Choroid plexus epithelial cell (primary cell): ENCODE measurements around the gene TCEA3.
A peak's percentile ranks its signal among the peaks of the same experiment; 100 is the strongest.

Source experiments
- DNase-seq: peaks from one replicate; pipeline ENCODE4 v3.0.0-alpha.2; 2010; ENCODE audit warnings: low read depth
- H3K4me3 ChIP-seq: 2 replicates; pipeline ENCODE4 v1.5.1; 2011; ENCODE audit warnings: low read depth, mild to moderate bottlenecking, control low read depth, low read length, moderate library complexity
- TF ChIP-seq, protein P1 (sequence below): conservative IDR thresholded peaks from 2 replicates; pipeline ENCODE4 v1.5.1; 2011; ENCODE audit warnings: low read depth, mild to moderate bottlenecking, control low read depth, inconsistent platforms, low read length, moderate library complexity

Gene TCEA3

GRCh38 chr1:23344111-23344986 is 80.2 kb downstream of the TCEA3 start, which contains the start of gene HNRNPR:
TSS of gene HNRNPR (minus strand) at chr1:23344284. CDS start at chr1:23341008, 3,276 bp downstream.
- peak within 1 kb of the TSS; percentile 77 for H3K4me3 ChIP-seq
- DNase-seq: peak; percentile 100
- TF ChIP-seq, protein P1, sequence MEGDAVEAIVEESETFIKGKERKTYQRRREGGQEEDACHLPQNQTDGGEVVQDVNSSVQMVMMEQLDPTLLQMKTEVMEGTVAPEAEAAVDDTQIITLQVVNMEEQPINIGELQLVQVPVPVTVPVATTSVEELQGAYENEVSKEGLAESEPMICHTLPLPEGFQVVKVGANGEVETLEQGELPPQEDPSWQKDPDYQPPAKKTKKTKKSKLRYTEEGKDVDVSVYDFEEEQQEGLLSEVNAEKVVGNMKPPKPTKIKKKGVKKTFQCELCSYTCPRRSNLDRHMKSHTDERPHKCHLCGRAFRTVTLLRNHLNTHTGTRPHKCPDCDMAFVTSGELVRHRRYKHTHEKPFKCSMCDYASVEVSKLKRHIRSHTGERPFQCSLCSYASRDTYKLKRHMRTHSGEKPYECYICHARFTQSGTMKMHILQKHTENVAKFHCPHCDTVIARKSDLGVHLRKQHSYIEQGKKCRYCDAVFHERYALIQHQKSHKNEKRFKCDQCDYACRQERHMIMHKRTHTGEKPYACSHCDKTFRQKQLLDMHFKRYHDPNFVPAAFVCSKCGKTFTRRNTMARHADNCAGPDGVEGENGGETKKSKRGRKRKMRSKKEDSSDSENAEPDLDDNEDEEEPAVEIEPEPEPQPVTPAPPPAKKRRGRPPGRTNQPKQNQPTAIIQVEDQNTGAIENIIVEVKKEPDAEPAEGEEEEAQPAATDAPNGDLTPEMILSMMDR: no peak

DNA sequence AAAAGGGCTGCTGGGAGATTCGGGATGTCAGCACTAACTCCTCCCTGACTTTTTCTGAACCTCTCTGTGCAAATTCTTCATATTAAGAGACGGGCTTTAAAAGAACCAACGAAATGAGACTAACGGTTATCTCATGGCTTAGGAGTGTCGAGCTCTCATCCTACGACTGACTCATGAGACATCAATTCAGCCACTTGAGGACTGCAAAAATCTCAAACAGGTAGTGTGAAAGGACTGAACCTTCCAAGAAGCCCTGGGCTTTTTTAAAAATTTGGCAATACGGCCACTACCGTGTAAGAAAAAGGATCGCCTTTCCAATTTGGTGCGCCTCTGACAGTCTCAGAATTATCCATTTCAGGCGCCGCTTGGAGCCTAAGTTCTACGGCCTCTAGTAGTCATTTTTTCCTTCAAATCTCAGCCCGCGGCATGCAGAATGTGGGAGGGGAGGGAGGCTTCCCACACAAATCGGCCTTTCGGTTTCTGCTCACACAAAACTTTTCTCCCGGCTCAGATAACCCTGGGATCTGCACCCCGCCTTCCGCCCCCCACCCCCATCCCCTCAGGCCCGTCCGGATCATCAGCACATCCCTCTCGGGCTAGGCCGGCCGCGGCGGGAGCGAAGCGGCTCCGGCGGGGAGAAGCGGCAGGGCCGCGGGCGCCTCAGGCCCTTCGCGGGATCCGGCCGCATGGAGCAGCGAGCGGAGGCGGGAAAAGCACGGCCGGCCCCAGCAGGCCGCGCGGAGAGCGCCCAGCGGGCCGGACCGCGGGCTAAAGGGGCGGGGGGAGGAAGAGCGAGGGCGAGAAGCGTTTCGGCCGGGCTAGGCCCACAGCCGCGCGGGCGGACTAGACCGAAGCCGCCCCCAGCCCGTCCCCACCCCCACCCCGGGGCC is 81.1 kb downstream of the TCEA3 start:
- TF ChIP-seq, protein P1: no peak
- peak overlapping the region; percentile 77 for H3K4me3 ChIP-seq
- DNase-seq: peak; percentile 83

- peak; percentile 47 for DNase-seq
- peak overlapping the region; percentile 77 for H3K4me3 ChIP-seq
- TF ChIP-seq, protein P1: no peak
These were observed 82.4 kb downstream of the TCEA3 start for GRCh38 chr1:23341931-23342692.

DNA sequence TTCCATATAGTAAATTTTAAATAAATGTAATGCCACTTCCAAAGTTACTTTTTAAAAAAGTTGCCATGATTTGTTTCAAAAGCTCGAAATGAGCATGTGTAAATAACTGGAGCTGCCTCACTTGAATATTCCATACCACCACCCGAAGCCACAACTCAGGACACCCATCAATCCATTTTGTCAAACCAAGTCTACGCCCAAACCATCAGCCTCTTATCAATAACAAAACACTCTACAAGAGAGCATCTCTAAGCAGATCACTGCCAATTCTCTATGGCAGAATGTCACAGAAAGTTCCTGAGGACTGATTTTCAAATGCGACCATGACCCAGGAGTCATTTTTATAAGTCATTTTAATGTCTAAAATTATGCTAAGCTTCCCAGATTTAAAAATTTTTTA is 84.9 kb downstream of the TCEA3 start:
- no peak overlapping the region for H3K4me3 ChIP-seq
- TF ChIP-seq, protein P1: no peak
- DNase-seq: no peak

DNA sequence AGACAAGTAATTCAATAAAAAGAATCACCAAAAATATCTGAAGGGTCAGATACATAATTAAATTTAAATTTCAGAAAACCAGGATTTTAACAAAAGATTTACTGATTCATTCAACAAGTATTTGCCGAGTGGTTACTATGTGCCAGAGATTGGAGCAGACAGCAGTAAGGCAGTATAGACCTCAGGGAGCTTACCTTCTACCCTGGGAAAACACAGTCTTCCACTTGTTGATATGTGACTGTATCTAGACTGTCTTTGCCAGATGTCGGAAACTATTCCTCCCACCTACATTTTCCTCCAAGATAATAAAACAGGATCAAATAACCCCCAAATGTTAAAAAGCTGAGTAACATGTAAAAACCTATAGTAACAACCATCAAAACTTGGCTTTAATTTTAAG is 86.7 kb downstream of the TCEA3 start:
- no peak overlapping the region for H3K4me3 ChIP-seq
- TF ChIP-seq, protein P1: no peak
- peak; percentile 26 for DNase-seq

DNA sequence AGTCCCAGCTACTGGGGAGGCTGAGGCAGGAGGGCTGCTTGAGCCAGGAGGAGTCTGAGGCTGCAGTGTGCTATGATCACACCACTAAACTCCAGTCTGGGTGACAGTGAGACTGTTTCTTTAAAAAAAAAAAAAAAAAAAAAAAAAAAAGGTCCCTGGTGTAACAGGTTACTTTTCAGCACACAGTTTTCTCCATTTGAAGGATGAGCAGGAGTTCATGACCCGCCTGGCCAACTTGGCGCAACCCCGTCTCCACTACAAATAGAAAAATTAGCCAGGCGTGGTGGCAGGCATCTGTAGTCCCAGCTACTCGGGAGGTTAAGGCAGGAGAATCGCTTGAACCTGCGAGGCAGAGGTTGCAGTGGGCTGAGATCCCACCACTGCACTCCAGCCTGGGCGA is 92.8 kb downstream of the TCEA3 start:
- no peak overlapping the region for H3K4me3 ChIP-seq
- TF ChIP-seq, protein P1: no peak
- no peak for DNase-seq
